ENCODE measurements around the gene PAX3. TPM values are rescaled to one million over a fixed set of nuclear protein-coding genes. Genes with fewer than 3 reads are reported as not detected.

Gene PAX3
- polyA plus RNA-seq, 3 donors, result not detected

DNA sequence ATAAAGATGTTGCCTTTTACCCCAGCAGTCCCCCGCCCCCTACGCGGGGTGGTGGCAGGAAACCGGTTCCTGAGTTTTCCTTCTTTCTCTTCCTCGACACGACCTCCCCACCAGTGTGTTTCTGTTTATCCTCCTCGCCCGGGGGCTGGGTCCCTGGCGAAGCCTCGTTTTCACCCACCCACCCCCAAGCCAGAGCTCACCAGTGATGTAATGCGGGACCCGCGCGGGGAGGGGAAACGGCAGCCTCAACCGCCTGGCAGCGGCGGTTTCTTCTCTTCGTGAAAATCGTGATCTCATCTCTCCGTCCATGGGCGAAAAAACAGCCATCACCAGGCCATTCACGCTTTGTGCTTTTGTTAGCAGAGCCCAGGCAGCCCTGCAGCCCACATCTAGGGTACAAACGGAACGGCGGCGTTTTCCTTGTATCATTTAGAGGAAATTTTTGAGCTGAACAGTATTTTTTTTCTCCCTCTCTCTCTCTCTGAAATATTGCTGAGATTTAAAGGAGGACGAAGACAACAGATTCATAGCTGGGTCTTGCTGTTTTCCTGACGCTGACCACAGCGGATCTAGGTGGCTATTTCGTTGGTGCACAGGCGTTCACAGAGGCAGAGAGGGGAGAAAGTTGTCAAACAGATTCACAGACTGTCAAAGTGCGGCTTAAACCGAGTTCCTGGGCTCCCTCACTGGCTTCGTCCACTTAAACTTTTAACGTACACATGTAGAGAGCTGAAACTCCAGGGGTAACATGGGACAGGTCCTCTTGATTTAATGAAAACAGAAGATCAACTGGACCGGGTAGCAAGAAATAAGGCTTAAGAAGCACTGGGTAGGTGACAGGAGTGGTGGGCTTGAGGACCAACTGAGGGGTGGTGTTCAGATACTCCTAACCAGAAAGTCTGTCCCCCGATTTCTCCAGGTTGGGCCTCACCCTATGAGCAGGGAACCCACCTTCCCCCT, 21.9 kb upstream of the PAX3 start:
- TF ChIP-seq, protein P1, sequence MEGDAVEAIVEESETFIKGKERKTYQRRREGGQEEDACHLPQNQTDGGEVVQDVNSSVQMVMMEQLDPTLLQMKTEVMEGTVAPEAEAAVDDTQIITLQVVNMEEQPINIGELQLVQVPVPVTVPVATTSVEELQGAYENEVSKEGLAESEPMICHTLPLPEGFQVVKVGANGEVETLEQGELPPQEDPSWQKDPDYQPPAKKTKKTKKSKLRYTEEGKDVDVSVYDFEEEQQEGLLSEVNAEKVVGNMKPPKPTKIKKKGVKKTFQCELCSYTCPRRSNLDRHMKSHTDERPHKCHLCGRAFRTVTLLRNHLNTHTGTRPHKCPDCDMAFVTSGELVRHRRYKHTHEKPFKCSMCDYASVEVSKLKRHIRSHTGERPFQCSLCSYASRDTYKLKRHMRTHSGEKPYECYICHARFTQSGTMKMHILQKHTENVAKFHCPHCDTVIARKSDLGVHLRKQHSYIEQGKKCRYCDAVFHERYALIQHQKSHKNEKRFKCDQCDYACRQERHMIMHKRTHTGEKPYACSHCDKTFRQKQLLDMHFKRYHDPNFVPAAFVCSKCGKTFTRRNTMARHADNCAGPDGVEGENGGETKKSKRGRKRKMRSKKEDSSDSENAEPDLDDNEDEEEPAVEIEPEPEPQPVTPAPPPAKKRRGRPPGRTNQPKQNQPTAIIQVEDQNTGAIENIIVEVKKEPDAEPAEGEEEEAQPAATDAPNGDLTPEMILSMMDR (IDR thresholded peaks at IDR 0.05), result no peak
- peak overlapping the region in 1 of 7 donors; percentile 53 for H3K27ac Mint-ChIP-seq
- peaks cover 45 to 74% (median 57%) of the 10 kb centered on the region in 3 donors for H3K27me3 Mint-ChIP-seq (ENCODE audit: low read depth in 3 of 3)
- 19% methylated on average over 31 of the region's 38 CpGs for WGBS (ENCODE audit: insufficient coverage)
- H3K9me3 Mint-ChIP-seq, result peaks cover 0 to 12% (median 7%) of the 10 kb centered on the region in 7 donors
- H3K36me3 ChIP-seq (replicated peaks in 1 of 2; ENCODE audit: control insufficient read depth in 1 of 2, insufficient read depth in 2 of 2, low read length in 2 of 2), result no peaks in the 10 kb centered on the region
- H3K4me3 ChIP-seq (replicated peaks in 1 of 3; ENCODE audit: low read depth in 2 of 3, low read length in 3 of 3), result peak overlapping the region; percentile 34 to 74 (median 57)
- H3K79me2 ChIP-seq (ENCODE audit: insufficient read depth, low read length), result no peaks in the 10 kb centered on the region
- DNase-seq, result peak in 1 of 3 donors; percentile 46
- intact Hi-C loops (cut with micrococcal nuclease), result no loop called here
- H4K20me1 ChIP-seq (ENCODE audit: insufficient read depth, low read length), result no peaks in the 10 kb centered on the region
- peaks cover 14 to 27% of the 10 kb centered on the region in 2 donors for H3K4me1 ChIP-seq (ENCODE audit: control insufficient read depth in 1 of 2, insufficient read depth in 2 of 2, low read length in 2 of 2)
- peak overlapping the region; percentile 82 to 92 for H3K4me3 Mint-ChIP-seq
- H3K36me3 Mint-ChIP-seq, result peaks cover 8 to 11% of the 10 kb centered on the region in 2 donors
- peak overlapping the region; percentile 71 for H2AFZ ChIP-seq (ENCODE audit: insufficient read depth, low read depth, low read length, poor library complexity, severe bottlenecking)
- H3K4me1 Mint-ChIP-seq, result peaks cover 16% of the 10 kb centered on the region
- peak overlapping the region; percentile 90 for H3K4me2 ChIP-seq (replicated peaks; ENCODE audit: extremely low read depth, low read length, poor library complexity, severe bottlenecking)
- H3K27ac ChIP-seq (ENCODE audit: low read depth in 1 of 2, low read length in 2 of 2), result no peak overlapping the region
- peaks cover 0 to 5% of the 10 kb centered on the region in 2 donors for H3K9me3 ChIP-seq (replicated peaks in 1 of 2; ENCODE audit: control insufficient read depth in 1 of 2, insufficient read depth in 1 of 2, low read length in 2 of 2)
- H3K27me3 ChIP-seq (ENCODE audit: control insufficient read depth in 2 of 2, insufficient read depth in 2 of 2, low read length in 2 of 2), result peaks cover 55 to 82% of the 10 kb centered on the region in 2 donors
- H3K9ac ChIP-seq (ENCODE audit: insufficient read depth, low read length, poor library complexity, severe bottlenecking), result peak overlapping the region; percentile 29

DNA sequence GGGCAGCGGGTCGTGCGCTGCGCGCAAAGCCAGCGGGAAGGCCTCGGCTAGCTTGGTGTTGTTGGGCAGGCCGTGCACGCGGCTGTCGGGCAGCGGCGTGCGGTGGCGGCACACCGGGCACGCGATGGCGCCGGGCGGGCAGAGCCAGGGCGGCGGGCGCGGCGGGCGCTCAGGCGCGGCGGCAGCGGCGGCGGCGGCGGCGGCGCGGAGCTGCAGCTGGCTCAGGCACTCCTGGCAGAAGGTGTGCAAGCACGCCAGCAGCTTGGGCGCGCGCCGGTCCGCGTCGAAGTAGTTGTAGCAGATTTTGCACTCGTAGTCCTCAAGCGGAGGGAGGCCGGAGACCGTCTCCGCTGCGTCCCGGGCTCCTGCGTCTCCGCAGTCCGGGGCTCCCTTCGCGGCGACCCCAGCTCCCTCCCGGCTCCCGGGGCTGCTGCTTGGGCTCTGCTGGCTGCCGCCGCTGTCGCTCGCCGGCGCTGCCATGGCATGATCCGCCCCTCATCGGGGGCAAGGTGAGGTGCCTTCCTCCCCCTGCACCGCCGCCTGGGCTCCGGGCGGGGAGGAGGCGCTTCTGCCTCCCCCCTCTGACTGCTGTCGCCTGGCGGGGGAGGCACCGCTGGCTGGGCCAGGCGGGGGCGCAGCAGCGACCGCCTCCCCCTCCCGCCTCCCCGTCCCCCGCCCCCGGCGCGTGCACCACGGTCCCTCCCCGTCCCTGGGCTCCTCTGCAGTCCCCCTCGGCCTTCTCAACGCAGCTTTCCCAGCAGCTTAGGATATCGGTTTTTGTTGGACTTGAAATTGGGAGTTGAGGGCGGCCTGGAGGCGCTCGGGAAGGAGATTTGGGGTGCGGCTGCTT, 21.0 kb upstream of the PAX3 start:
- under 1% methylated on average over 76 of the region's 96 CpGs for WGBS (ENCODE audit: insufficient coverage)
- H4K20me1 ChIP-seq (ENCODE audit: insufficient read depth, low read length), result no peaks in the 10 kb centered on the region
- peaks cover 49 to 76% (median 59%) of the 10 kb centered on the region in 3 donors for H3K27me3 Mint-ChIP-seq (ENCODE audit: low read depth in 3 of 3)
- TF ChIP-seq, protein P1 (IDR thresholded peaks at IDR 0.05), result no peak
- H3K9me3 Mint-ChIP-seq, result peaks cover 0 to 12% (median 3%) of the 10 kb centered on the region in 7 donors
- peak in 1 of 3 donors; percentile 38 for DNase-seq
- peaks cover 14 to 27% of the 10 kb centered on the region in 2 donors for H3K4me1 ChIP-seq (ENCODE audit: control insufficient read depth in 1 of 2, insufficient read depth in 2 of 2, low read length in 2 of 2)
- peaks cover 0 to 5% of the 10 kb centered on the region in 2 donors for H3K9me3 ChIP-seq (replicated peaks in 1 of 2; ENCODE audit: control insufficient read depth in 1 of 2, insufficient read depth in 1 of 2, low read length in 2 of 2)
- H3K9ac ChIP-seq (ENCODE audit: insufficient read depth, low read length, poor library complexity, severe bottlenecking), result peak overlapping the region; percentile 29
- intact Hi-C loops (cut with micrococcal nuclease), result loop anchor here (5.0 to 10.0 kb wide), 2 partner anchors 165 to 242 kb away; no protein-coding TSS in a partner anchor
- H2AFZ ChIP-seq (ENCODE audit: insufficient read depth, low read depth, low read length, poor library complexity, severe bottlenecking), result peak overlapping the region; percentile 71
- no peak overlapping the region for H3K27ac ChIP-seq (ENCODE audit: low read depth in 1 of 2, low read length in 2 of 2)
- peak overlapping the region; percentile 34 to 74 (median 57) for H3K4me3 ChIP-seq (replicated peaks in 1 of 3; ENCODE audit: low read depth in 2 of 3, low read length in 3 of 3)
- H3K27me3 ChIP-seq (ENCODE audit: control insufficient read depth in 2 of 2, insufficient read depth in 2 of 2, low read length in 2 of 2), result peaks cover 61 to 84% of the 10 kb centered on the region in 2 donors
- peaks cover 16% of the 10 kb centered on the region for H3K4me1 Mint-ChIP-seq
- H3K79me2 ChIP-seq (ENCODE audit: insufficient read depth, low read length), result no peaks in the 10 kb centered on the region
- H3K36me3 ChIP-seq (replicated peaks in 1 of 2; ENCODE audit: control insufficient read depth in 1 of 2, insufficient read depth in 2 of 2, low read length in 2 of 2), result no peaks in the 10 kb centered on the region
- peak overlapping the region; percentile 82 to 92 for H3K4me3 Mint-ChIP-seq
- H3K36me3 Mint-ChIP-seq, result peaks cover 8 to 11% of the 10 kb centered on the region in 2 donors
- H3K4me2 ChIP-seq (replicated peaks; ENCODE audit: extremely low read depth, low read length, poor library complexity, severe bottlenecking), result peak overlapping the region; percentile 90
- H3K27ac Mint-ChIP-seq, result no peak overlapping the region

Measured in CD14-positive monocyte (primary cell).